ENCODE data around the gene RAB3B.
"Not testable (repeated sequence)": the region's sequence is repeated elsewhere in the genome, so short reads cannot be mapped to it uniquely, and the experiment has no call there.

Gene RAB3B

GRCh38 chr1:51875291-51875772 lies 115.2 kb downstream of the RAB3B start:
- H3K9me3 ChIP-seq (ENCODE audit: insufficient read depth, low read length) = no peaks in the 10 kb centered on the region
- no peak overlapping the region for H3K27ac ChIP-seq (ENCODE audit: low read length)
- H3K4me2 ChIP-seq (ENCODE audit: low read length) = no peak overlapping the region
- H3K4me1 ChIP-seq (ENCODE audit: low read length) = peaks cover 21% of the 10 kb centered on the region
- no peak overlapping the region for H2AFZ ChIP-seq (ENCODE audit: low read depth, low read length)
- peaks cover 80% of the 10 kb centered on the region for H3K79me2 ChIP-seq (ENCODE audit: low read length)
- H3K4me3 ChIP-seq (ENCODE audit: low read length) = no peak overlapping the region
- H3K36me3 ChIP-seq (replicated peaks; ENCODE audit: low read depth, low read length) = peaks cover 7% of the 10 kb centered on the region
- H3K9ac ChIP-seq (ENCODE audit: low read length) = no peak overlapping the region
- peaks cover 42% of the 10 kb centered on the region for H4K20me1 ChIP-seq (ENCODE audit: insufficient read depth, low read length)
- TF ChIP-seq CTCF (IDR thresholded peaks at IDR 0.05; ENCODE audit: low read depth, low read length) = no peak
- no peak for TF ChIP-seq EZH2phosphoT487 (IDR thresholded peaks at IDR 0.05; ENCODE audit: low read depth)
- no peaks in the 10 kb centered on the region for H3K27me3 ChIP-seq (ENCODE audit: low read depth, low read length)

- H3K27ac ChIP-seq (ENCODE audit: low read length); H3K4me3 ChIP-seq (ENCODE audit: low read length); H3K27me3 ChIP-seq (ENCODE audit: low read depth, low read length); H3K9me3 ChIP-seq (ENCODE audit: insufficient read depth, low read length); H3K9ac ChIP-seq (ENCODE audit: low read length); H2AFZ ChIP-seq (ENCODE audit: low read depth, low read length); H3K4me2 ChIP-seq (ENCODE audit: low read length); H3K36me3 ChIP-seq (replicated peaks; ENCODE audit: low read depth, low read length): not testable (repeated sequence)
- H3K4me1 ChIP-seq (ENCODE audit: low read length) = peaks cover 17% of the 10 kb centered on the region
- peaks cover 98% of the 10 kb centered on the region for H3K79me2 ChIP-seq (ENCODE audit: low read length)
- H4K20me1 ChIP-seq (ENCODE audit: insufficient read depth, low read length) = peaks cover 57% of the 10 kb centered on the region
These were observed 117.2 kb downstream of the RAB3B start for GRCh38 chr1:51873270-51873669.

GRCh38 chr1:51871351-51871975 lies 119.0 kb downstream of the RAB3B start:
- no peak overlapping the region for H3K9ac ChIP-seq (ENCODE audit: low read length)
- TF ChIP-seq CTCF (IDR thresholded peaks at IDR 0.05; ENCODE audit: low read depth, low read length) (no peak), EZH2phosphoT487 (IDR thresholded peaks at IDR 0.05; ENCODE audit: low read depth) (no peak)
- H3K27ac ChIP-seq (ENCODE audit: low read length) = no peak overlapping the region
- H2AFZ ChIP-seq (ENCODE audit: low read depth, low read length) = no peak overlapping the region
- no peaks in the 10 kb centered on the region for H3K27me3 ChIP-seq (ENCODE audit: low read depth, low read length)
- H3K4me1 ChIP-seq (ENCODE audit: low read length) = peaks cover 7% of the 10 kb centered on the region; the same call in 1 of the 2 replicates
- H3K4me3 ChIP-seq (ENCODE audit: low read length) = no peak overlapping the region
- no peak overlapping the region for H3K4me2 ChIP-seq (ENCODE audit: low read length)
- H3K9me3 ChIP-seq (ENCODE audit: insufficient read depth, low read length) = no peaks in the 10 kb centered on the region
- H3K79me2 ChIP-seq (ENCODE audit: low read length) = peaks cover 97% of the 10 kb centered on the region
- peaks cover 64% of the 10 kb centered on the region for H4K20me1 ChIP-seq (ENCODE audit: insufficient read depth, low read length)
- H3K36me3 ChIP-seq (replicated peaks; ENCODE audit: low read depth, low read length) = peaks cover 5% of the 10 kb centered on the region

GRCh38 chr1:51870603-51871350 lies 119.7 kb downstream of the RAB3B start:
- no peaks in the 10 kb centered on the region for H3K9me3 ChIP-seq (ENCODE audit: insufficient read depth, low read length)
- no peak for TF ChIP-seq EZH2phosphoT487 (IDR thresholded peaks at IDR 0.05; ENCODE audit: low read depth)
- TF ChIP-seq CTCF (IDR thresholded peaks at IDR 0.05; ENCODE audit: low read depth, low read length) = no peak
- peaks cover 67% of the 10 kb centered on the region for H4K20me1 ChIP-seq (ENCODE audit: insufficient read depth, low read length)
- H3K79me2 ChIP-seq (ENCODE audit: low read length) = peaks cover 97% of the 10 kb centered on the region
- no peak overlapping the region for H3K27ac ChIP-seq (ENCODE audit: low read length)
- H3K4me3 ChIP-seq (ENCODE audit: low read length) = no peak overlapping the region
- H3K27me3 ChIP-seq (ENCODE audit: low read depth, low read length) = no peaks in the 10 kb centered on the region
- no peak overlapping the region for H3K9ac ChIP-seq (ENCODE audit: low read length)
- H2AFZ ChIP-seq (ENCODE audit: low read depth, low read length) = no peak overlapping the region
- H3K4me1 ChIP-seq (ENCODE audit: low read length) = 0 out of 2 replicates have a peak, but pooled peaks cover 6% of the 10 kb centered on the region
- peaks cover 4% of the 10 kb centered on the region for H3K36me3 ChIP-seq (replicated peaks; ENCODE audit: low read depth, low read length)
- no peak overlapping the region for H3K4me2 ChIP-seq (ENCODE audit: low read length)

All from OCI-LY3 (cell line).